Activated T-cell treated with anti-CD3 and anti-CD28 coated beads for 48 hours (primary cell): ENCODE results near the gene EIF2B4.
A peak's percentile ranks its signal among the peaks of the same experiment; 100 is the strongest.
"Not testable (repeated sequence)": the region's sequence is repeated elsewhere in the genome, so short reads cannot be mapped to it uniquely, and the experiment has no call there.

ENCODE experiments used
- DNase-seq: peaks from one replicate; pipeline ENCODE4 v3.0.0-alpha.2; 2020; ENCODE audit warnings: low read depth

EIF2B4 gene

GRCh38 chr2:27377618-27378095 is 7.5 kb upstream of the EIF2B4 start:
- DNase-seq = no peak

GRCh38 chr2:27376866-27377617 is 6.9 kb upstream of the EIF2B4 start:
- DNase-seq = no peak

- no peak for DNase-seq
Observed at GRCh38 chr2:27376151-27376865, 6.2 kb upstream of the EIF2B4 start.

DNA sequence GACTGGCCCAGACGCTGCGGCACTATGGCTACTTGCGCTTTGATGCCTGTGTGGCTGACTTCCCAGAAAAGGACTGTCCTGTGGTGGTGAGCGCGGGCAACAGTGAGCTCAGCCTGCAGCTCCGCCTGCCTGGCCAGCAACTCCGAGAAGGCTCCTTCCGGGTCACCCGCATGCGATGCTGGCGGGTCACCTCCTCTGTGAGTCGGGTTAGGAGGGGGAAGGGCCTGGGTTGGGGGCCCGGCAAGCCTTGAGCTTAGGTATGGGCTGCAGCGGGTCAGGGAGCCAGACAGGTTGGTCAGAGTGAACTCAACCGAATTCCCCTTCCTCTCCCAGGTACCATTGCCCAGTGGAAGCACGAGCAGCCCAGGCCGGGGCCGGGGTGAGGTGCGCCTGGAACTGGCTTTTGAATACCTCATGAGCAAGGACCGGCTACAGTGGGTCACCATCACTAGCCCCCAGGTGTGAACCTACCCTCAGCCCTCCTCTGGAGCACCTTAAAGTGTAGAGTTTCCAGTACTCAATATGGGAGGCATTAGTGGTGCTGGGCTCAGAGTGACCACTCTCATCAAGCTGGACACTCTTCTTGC is 5.5 kb upstream of the EIF2B4 start:
- DNase-seq = no peak

- no peak for DNase-seq
Observed at GRCh38 chr2:27373567-27373966, 3.4 kb upstream of the EIF2B4 start.

GRCh38 chr2:27372937-27373336 is 2.8 kb upstream of the EIF2B4 start:
- no peak for DNase-seq

DNA sequence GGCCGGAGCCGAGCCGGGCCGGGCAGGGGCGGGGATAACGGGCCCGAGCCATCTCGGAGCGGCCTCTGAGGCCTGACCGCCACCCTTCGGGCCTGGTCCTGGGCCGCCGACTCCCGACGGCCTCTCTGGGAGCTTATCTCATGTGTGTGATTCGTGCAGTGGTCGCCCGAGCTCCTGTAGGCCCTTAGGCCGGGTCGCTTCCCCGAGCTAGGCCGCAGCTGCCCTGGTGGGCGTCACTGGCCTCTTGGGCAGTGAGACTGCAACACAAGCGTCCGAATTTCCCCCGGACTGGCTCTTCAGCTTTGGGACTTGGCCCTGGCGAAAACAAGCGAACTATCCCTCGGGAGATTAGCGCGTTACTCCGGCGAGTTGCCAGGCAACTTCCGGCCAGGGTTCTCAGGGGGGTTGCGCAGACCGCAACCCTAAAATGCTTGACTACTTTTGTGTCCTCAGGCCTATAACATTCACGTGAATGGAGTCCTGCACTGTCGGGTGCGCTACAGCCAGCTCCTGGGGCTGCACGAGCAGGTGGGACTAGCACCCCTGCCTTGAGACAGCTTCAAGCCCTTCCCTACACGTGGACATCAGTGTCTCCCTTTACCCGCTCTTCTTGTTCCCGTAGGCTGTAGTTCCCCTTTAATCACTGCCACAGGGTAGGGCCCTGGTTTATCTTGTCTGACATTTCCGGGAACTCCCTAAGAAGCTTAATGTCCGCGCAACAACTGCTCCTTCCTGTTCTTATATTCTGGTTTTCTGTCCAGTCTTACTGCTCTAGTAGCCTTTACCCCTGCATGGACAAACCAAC is 880 bp upstream of the EIF2B4 start:
- no peak for DNase-seq

GRCh38 chr2:27369471-27370025 is 590 bp downstream of the EIF2B4 start:
- DNase-seq = no peak

- no peak for DNase-seq
Observed at GRCh38 chr2:27363933-27364332, 6.2 kb downstream of the EIF2B4 start.

DNA sequence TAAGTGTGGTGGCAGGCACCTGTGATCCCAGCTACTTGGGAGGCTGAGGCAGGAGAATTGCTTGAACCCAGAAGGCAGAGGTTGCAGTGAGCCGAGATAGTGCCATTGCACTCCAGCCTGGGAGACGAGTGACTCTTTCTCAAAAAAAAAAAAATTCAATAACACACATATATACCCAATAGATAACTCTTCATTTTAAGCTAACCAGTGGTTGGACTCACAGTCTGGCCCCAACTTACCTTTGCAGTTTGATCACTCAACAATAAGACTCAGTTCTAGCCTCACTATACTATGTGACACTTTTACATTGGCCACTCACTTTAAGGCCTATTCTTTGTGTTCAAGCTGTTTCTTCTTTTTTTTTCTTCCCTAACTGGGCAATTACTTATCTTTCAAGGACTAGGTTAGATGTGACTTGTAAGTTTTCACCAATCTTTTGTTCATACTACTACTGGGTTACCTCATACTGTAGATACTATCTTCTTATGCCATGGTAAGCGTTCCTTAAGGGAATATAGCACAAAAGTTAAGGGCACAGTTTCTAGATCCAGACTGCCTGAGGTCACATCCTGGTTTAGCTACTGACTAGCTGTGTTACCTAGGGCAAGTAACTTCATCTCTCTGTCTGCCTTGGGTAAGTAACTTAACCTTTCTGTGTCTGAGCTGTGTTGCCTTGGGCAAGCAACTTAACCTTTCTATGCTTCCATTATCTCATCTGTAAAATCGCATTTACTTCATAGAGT is 7.3 kb downstream of the EIF2B4 start:
- DNase-seq = no peak

DNA sequence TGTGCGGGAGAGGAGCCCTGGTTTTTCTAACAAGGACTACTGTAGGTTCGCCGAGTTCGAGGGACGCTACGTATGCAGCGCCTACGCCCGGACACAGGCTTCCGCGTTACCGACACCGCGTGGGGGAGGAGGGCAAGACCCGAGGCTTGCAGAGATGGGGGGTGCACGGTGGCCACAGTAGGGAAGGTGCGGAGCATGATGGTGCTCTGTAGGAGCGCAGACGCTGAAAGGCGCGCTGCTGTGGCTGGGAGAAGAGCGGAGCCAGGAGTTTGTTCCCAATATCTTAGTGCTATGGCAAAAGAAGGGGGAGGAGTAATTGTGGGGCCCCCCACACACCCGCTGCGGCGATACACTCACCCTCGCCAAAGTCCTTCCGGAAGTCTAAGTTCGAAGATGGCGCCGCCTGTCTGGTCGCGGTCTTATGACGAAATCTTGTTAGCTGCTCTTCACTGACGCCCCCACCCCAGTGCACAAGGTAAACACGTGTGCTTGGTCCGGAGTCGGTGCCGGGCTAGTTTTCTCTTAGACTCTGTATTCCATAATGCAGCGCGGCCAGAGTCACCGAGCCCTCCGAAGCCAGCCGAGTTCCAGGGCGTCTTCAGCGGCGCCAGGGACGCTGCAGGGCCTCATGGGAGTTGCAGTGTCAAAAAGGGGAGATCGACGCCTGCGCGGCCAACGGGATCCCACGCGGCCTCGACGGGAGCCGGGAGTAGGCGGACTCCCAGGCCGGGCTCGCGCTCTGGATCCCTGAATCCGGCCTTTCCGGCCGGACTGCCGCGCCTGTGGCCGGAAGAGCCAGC is 13.6 kb downstream of the EIF2B4 start, which contains the start of gene GTF3C2:
GTF3C2 (minus strand) TSS at position 383 of the 800 bp plus-strand sequence. CDS start 13,210 bp downstream, outside the sequence.
- peak; percentile 85 for DNase-seq

- no peak for DNase-seq
Observed at GRCh38 chr2:27356056-27356381, 14.1 kb downstream of the EIF2B4 start.

DNA sequence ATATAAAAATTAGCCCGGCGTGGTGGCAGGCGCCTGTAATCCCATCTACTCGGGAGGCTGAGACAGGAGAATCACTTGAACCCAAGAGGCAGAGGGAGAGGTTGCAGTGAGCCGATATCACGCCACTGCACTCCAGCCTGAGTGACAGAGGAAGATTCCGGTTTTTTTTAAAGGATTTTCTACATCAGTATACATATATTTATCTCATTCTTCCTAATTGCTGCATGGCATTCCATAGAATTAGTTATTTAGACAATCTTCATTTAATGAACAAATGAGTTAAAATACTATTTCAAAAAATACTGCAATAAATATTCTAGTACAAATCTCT is 15.6 kb downstream of the EIF2B4 start:
- DNase-seq = no peak

DNA sequence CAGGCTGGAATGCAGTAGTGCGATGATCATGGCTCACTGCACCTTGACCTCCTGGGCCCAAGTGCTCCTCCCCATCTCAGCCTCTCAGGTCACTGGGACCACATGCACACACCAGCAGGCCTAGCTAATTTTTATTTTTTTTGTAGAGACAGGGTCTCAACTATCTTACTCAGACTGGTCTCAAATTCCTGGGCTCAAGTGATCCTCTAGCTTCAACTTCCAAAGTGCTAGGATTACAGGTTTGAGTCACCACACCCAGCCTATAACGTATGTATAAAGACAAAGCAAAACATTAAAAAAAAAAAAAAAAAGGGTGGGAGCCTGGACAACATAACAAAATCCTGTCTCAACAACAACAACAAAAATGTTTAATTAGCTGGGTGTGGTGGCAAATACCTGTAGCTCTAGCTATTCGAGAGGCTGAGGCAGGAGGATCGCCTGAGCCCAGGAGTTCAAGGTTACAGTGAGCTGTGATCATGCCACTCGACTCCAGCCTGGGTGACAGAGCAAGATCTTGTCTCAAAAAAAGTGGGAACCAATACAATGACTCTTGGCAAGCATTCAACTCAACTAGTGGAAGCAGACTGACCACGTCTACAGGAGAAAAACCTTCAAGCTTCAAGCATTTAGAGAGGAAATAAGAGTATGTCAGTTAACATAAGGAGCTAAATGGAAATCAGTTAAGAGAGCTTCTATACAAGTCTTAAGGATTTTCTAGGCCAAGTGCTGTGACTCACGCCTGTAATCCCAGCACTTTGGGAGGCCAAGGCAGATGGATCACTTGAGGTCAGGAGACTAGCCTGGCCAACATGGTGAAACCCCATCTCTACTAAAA is 16.2 kb downstream of the EIF2B4 start:
- no peak for DNase-seq

GRCh38 chr2:27353386-27353761 is 16.8 kb downstream of the EIF2B4 start:
- not testable (repeated sequence) for DNase-seq

GRCh38 chr2:27351802-27352598 is 18.1 kb downstream of the EIF2B4 start:
- no peak for DNase-seq

- no peak for DNase-seq
Observed at GRCh38 chr2:27350106-27350693, 19.9 kb downstream of the EIF2B4 start.

GRCh38 chr2:27347641-27348040 is 22.5 kb downstream of the EIF2B4 start:
- no peak for DNase-seq
